GM21526 (cell line): ENCODE data around the gene MARK2.

ENCODE experiments used
- ATAC-seq: cut with Tn5 transposase; IDR thresholded peaks from one replicate; pipeline ENCODE4 v1.9.1; 2021; ENCODE audit warnings: moderate library complexity; ENCODE audit not compliant: unreplicated experiment, low FRiP score

The MARK2 gene

GRCh38 chr11:63919267-63920125, 80.6 kb downstream of the MARK2 start:
- ATAC-seq: no peak

GRCh38 chr11:63920126-63920938, 81.4 kb downstream of the MARK2 start:
- ATAC-seq: no peak

- ATAC-seq: no peak
These were observed 82.1 kb downstream of the MARK2 start for GRCh38 chr11:63920939-63921417.

GRCh38 chr11:63922673-63923192, 83.8 kb downstream of the MARK2 start:
- no peak for ATAC-seq

- ATAC-seq: no peak
These were observed 84.4 kb downstream of the MARK2 start for GRCh38 chr11:63923319-63923718.

- ATAC-seq: no peak
These were observed 90.7 kb downstream of the MARK2 start for GRCh38 chr11:63929616-63930015.

GRCh38 chr11:63931045-63931444, 92.1 kb downstream of the MARK2 start:
- no peak for ATAC-seq

GRCh38 chr11:63931876-63932275, 93.0 kb downstream of the MARK2 start:
- ATAC-seq: no peak

- no peak for ATAC-seq
These were observed 94.5 kb downstream of the MARK2 start for GRCh38 chr11:63933459-63933858.

- ATAC-seq: peak; percentile 21
These were observed 99.0 kb downstream of the MARK2 start for GRCh38 chr11:63937713-63938478.

GRCh38 chr11:63938479-63939396, 99.8 kb downstream of the MARK2 start, which contains the start of gene NAA40:
NAA40 (plus strand) TSS chr11:63939002; CDS start chr11:63939097, 95 bp downstream.
- peak; percentile 85 for ATAC-seq

- ATAC-seq: no peak
These were observed 100.5 kb downstream of the MARK2 start for GRCh38 chr11:63939397-63939891.

- ATAC-seq: no peak
These were observed 101.9 kb downstream of the MARK2 start for GRCh38 chr11:63940786-63941185.

GRCh38 chr11:63941901-63942300, 103.0 kb downstream of the MARK2 start:
- ATAC-seq: no peak

GRCh38 chr11:63942803-63943202, 103.9 kb downstream of the MARK2 start:
- ATAC-seq: no peak

- ATAC-seq: no peak
These were observed 106.1 kb downstream of the MARK2 start for GRCh38 chr11:63944987-63945386.

- ATAC-seq: no peak
These were observed 106.7 kb downstream of the MARK2 start for GRCh38 chr11:63945477-63946163.

GRCh38 chr11:63951779-63952536, 113.0 kb downstream of the MARK2 start:
- no peak for ATAC-seq
